Measurements from ENCODE around the gene NFASC.

DNA sequence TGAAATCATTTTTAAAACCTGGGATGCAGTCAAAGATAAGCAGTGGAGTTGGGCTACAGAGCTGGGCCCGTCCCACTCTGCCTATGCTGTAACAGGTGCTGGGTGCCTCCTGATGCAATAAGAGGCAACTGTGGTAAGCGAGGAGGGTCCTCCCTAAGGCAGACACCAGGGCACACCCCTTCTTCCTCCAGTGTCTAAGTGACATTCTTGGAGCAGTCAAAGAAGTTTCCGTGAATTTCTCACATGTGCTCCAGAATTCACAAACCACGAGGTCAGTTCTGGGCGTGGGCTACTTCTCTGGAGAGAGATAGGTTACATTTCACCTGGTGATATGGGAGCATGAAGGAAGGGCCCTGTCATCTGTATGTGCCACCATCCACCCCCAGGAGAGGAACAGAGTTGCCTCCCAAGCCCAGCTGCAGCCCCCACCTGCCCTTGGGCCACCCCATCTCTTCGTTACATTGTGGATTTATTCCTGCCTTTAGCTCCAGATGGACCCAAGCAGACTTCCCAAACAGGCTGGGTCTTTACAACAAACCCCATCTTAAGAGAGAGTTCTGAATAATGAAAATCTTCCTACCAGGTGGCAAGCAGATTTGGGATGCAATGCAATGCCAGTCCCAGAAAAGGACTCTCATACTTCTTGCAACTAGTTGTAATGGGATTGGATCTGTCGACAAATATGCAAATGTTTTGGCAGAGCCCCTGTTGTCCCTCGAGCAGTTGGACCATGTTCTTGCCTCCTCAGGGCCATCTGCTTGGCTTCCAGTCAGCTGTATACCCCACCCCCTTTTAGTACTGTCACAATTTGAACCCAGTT, 89.9 kb downstream of the NFASC start:
- TF ChIP-seq, protein P1, sequence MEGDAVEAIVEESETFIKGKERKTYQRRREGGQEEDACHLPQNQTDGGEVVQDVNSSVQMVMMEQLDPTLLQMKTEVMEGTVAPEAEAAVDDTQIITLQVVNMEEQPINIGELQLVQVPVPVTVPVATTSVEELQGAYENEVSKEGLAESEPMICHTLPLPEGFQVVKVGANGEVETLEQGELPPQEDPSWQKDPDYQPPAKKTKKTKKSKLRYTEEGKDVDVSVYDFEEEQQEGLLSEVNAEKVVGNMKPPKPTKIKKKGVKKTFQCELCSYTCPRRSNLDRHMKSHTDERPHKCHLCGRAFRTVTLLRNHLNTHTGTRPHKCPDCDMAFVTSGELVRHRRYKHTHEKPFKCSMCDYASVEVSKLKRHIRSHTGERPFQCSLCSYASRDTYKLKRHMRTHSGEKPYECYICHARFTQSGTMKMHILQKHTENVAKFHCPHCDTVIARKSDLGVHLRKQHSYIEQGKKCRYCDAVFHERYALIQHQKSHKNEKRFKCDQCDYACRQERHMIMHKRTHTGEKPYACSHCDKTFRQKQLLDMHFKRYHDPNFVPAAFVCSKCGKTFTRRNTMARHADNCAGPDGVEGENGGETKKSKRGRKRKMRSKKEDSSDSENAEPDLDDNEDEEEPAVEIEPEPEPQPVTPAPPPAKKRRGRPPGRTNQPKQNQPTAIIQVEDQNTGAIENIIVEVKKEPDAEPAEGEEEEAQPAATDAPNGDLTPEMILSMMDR (conservative IDR thresholded peaks at IDR 0.05; ENCODE audit: low read depth, low read length) = no peak
- TF ChIP-seq EZH2 (IDR thresholded peaks at IDR 0.05; ENCODE audit: low read length, unreplicated experiment) (no peak), EZH2phosphoT487 (IDR thresholded peaks at IDR 0.05; ENCODE audit: borderline replicate concordance, low read length) (no peak)
